ENCODE data around the gene USP3.

- TF ChIP-seq CTCF (IDR thresholded peaks at IDR 0.05; ENCODE audit: low read length) (no peak), EZH2 (optimal IDR thresholded peaks at IDR 0.05; ENCODE audit: low read depth, low read length) (no peak), EZH2phosphoT487 (IDR thresholded peaks at IDR 0.05; ENCODE audit: low read length) (no peak)
These were observed 3.8 kb upstream of the USP3 start for GRCh38 chr15:63500265-63501250.

All from MM.1S (cell line).